Activated CD8-positive, alpha-beta T cell treated with anti-CD3 and anti-CD28 coated beads for 36 hours (primary cell): ENCODE data around the gene STH. TPM values are rescaled to one million over a fixed set of nuclear protein-coding genes. Genes with fewer than 3 reads are reported as not detected.

Experiments
- ATAC-seq: fragments of 200-7000 bp; cut with Tn5 transposase; one replicate; pipeline ENCODE4 v1.10.0; 2021; ENCODE audit warnings: mild to moderate bottlenecking, moderate library complexity
- CTCF ChIA-PET: fragments of 350-600 bp; sonication (Branson Sonifier 250); formaldehyde crosslinking; loops from one replicate; lab custom pipeline; 2021; ENCODE audit warnings: antibody characterized with exemption; lab: Charles Lee
- POLR2A ChIA-PET: fragments of 350-600 bp; sonication (Branson Sonifier 250); formaldehyde crosslinking; loops from one replicate; lab custom pipeline; 2021; ENCODE audit warnings: antibody characterized with exemption; lab: Charles Lee
- DNase-seq: peaks from one replicate; pipeline ENCODE4 v3.0.0-alpha.2; 2020
- H3K27ac Mint-ChIP-seq: one replicate; pipeline ENCODE4 v1.8.0; 2021; ENCODE audit warnings: mild to moderate bottlenecking, mixed read lengths
- H3K27me3 Mint-ChIP-seq: one replicate; pipeline ENCODE4 v1.8.0; 2021; ENCODE audit warnings: mixed read lengths
- H3K36me3 Mint-ChIP-seq: one replicate; pipeline ENCODE4 v1.8.0; 2021; ENCODE audit warnings: low read depth, mixed read lengths
- H3K4me1 Mint-ChIP-seq: one replicate; pipeline ENCODE4 v1.8.0; 2021; ENCODE audit warnings: low read depth, mixed read lengths
- H3K4me3 Mint-ChIP-seq: one replicate; pipeline ENCODE4 v1.8.0; 2021; ENCODE audit warnings: mild to moderate bottlenecking, moderate library complexity, mixed read lengths
- H3K9me3 Mint-ChIP-seq: one replicate; pipeline ENCODE4 v1.8.0; 2021; ENCODE audit warnings: mixed read lengths
- intact Hi-C: fragments of 100-400 bp; cut with micrococcal nuclease; formaldehyde crosslinking; loops from one replicate; pipeline ENCODE4 v1.10.0; 2022
- total RNA-seq, 2 experiments: library from RNA; stranded (reverse); gene quantifications; one replicate each; pipeline ENCODE4 v1.2.3, GENCODE V29; 2021
- TF ChIP-seq, protein P1 (sequence below): fragments of 200-600 bp; IDR thresholded peaks from one replicate; pipeline ENCODE4 v1.8.0; 2022; ENCODE audit warnings: antibody characterized with exemption, mild to moderate bottlenecking

Gene STH
- total RNA-seq, 2 experiments from 2014 or later: not detected

DNA sequence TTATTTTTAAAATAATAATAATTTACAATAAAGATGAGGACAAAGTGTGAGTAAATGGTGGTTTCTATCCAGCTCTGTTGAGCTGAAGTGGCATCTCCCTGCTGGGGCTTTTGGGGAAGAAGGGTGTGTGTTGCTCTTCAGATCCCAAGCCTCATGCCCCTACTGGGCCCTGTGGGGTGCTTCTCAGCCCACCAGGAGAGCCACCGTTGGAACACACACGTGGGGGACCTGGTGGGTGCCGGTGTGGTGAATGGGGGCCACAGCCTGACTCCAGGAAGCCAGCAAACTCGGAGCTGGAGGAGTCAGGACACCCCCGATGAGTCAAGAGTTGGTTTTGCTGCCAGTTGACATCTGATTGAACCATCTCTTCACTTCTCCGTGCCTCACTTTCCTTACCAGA, 37.8 kb upstream of the STH start:
- Mint-ChIP-seq H3K4me1 (no peaks in the 10 kb centered on the region), H3K9me3 (no peaks in the 10 kb centered on the region), H3K27ac (no peak overlapping the region), H3K4me3 (no peak overlapping the region), H3K36me3 (no peaks in the 10 kb centered on the region), H3K27me3 (peaks cover 6% of the 10 kb centered on the region)
- ChIA-PET POLR2A (interaction anchor here (0.6 kb wide), 1 partner anchor 110 kb away, joined by 3 read pairs; no protein-coding TSS in a partner anchor), CTCF (interaction anchor here (1.4 to 2.0 kb wide), 2 partner anchors 13 to 41 kb away, joined by 4 to 12 read pairs; no protein-coding TSS in a partner anchor)
- ATAC-seq (no peak), DNase-seq (no peak)
- intact Hi-C loops: no loop called here
- TF ChIP-seq, protein P1, sequence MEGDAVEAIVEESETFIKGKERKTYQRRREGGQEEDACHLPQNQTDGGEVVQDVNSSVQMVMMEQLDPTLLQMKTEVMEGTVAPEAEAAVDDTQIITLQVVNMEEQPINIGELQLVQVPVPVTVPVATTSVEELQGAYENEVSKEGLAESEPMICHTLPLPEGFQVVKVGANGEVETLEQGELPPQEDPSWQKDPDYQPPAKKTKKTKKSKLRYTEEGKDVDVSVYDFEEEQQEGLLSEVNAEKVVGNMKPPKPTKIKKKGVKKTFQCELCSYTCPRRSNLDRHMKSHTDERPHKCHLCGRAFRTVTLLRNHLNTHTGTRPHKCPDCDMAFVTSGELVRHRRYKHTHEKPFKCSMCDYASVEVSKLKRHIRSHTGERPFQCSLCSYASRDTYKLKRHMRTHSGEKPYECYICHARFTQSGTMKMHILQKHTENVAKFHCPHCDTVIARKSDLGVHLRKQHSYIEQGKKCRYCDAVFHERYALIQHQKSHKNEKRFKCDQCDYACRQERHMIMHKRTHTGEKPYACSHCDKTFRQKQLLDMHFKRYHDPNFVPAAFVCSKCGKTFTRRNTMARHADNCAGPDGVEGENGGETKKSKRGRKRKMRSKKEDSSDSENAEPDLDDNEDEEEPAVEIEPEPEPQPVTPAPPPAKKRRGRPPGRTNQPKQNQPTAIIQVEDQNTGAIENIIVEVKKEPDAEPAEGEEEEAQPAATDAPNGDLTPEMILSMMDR: no peak

DNA sequence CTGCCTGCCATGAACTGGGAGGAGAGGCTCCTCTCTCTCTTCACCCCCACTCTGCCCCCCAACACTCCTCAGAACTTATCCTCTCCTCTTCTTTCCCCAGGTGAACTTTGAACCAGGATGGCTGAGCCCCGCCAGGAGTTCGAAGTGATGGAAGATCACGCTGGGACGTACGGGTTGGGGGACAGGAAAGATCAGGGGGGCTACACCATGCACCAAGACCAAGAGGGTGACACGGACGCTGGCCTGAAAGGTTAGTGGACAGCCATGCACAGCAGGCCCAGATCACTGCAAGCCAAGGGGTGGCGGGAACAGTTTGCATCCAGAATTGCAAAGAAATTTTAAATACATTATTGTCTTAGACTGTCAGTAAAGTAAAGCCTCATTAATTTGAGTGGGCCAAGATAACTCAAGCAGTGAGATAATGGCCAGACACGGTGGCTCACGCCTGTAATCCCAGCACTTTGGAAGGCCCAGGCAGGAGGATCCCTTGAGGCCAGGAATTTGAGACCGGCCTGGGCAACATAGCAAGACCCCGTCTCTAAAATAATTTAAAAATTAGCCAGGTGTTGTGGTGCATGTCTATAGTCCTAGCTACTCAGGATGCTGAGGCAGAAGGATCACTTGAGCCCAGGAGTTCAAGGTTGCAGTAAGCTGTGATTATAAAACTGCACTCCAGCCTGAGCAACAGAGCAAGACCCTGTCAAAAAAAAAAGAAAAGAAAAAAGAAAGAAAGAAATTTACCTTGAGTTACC, 36.7 kb upstream of the STH start:
- ATAC-seq (no peak), DNase-seq (no peak)
- no peak overlapping the region for H3K27ac Mint-ChIP-seq
- POLR2A ChIA-PET: no interaction called here
- no peaks in the 10 kb centered on the region for H3K4me1 Mint-ChIP-seq
- H3K4me3 Mint-ChIP-seq: no peak overlapping the region
- intact Hi-C loops: no loop called here
- peaks cover 7% of the 10 kb centered on the region for H3K27me3 Mint-ChIP-seq
- TF ChIP-seq, protein P1: no peak
- CTCF ChIA-PET: no interaction called here
- no peaks in the 10 kb centered on the region for H3K36me3 Mint-ChIP-seq
- no peaks in the 10 kb centered on the region for H3K9me3 Mint-ChIP-seq

DNA sequence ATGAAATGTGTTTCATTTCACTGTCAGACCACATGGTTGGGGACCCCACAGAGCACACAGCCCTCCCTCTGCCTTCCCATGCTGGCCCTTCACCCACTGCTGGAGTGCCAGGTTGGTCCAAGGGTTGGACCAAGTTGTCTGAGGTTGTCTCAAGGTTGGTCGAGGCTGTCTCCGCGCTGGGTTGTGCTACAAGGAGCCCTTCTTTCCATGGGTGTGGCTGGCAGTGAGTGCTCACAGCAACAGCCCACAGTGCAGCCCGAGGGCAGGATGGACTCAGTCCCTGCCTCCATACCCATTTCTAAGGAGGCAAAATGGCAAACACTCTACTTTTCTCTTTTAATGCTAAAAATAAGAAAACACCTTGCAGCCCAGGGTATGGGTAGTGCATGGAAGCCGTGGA, 35.8 kb upstream of the STH start:
- no peak overlapping the region for H3K27ac Mint-ChIP-seq
- CTCF ChIA-PET: interaction anchor here (0.6 to 0.9 kb wide), 2 partner anchors 14 to 1126 kb away, joined by 3 to 4 read pairs; no protein-coding TSS in a partner anchor
- intact Hi-C loops: no loop called here
- no peaks in the 10 kb centered on the region for H3K9me3 Mint-ChIP-seq
- H3K27me3 Mint-ChIP-seq: peaks cover 11% of the 10 kb centered on the region
- no peaks in the 10 kb centered on the region for H3K36me3 Mint-ChIP-seq
- ATAC-seq: no peak
- POLR2A ChIA-PET: no interaction called here
- TF ChIP-seq, protein P1: no peak
- DNase-seq: no peak
- no peak overlapping the region for H3K4me3 Mint-ChIP-seq
- H3K4me1 Mint-ChIP-seq: no peaks in the 10 kb centered on the region

DNA sequence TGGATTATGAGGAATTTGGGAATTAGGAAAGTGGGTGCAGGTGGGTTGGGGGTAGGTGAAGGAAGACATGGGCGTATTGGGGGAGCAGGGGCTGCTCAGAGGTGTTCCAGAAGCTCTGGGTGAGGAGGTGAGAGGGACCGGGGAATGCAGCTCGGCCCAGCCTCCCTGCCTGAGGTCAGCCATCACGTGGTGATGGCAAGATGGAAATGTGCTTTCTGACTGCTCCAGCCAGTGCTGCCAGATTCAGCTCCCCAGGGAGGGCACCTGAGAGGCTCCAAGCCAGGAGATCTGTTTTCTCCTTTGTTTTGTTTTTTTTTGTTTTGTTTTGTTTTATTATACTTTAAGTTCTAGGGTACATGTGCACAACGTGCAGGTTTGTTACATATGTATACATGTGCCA, 35.2 kb upstream of the STH start:
- ATAC-seq: no peak

DNA sequence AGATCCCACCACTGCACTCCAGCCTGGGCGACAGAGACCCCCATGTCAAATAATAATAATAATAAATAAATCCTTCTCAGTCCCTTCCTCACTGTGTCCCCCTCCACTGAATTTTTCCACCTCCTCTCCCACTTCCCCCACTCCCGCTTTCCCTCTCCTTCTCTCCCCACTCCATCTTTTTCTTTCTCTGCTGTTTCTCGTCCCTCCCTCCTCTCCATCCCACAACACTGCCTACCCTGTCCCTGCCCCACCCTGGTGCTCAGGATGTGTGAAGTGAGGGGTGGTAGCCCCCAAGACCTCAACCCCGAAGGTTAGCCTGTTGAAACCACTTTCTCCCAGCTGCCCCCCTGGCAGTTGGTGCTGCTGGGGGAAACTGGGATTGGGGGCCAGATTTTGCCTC, 34.4 kb upstream of the STH start:
- Mint-ChIP-seq H3K9me3 (no peaks in the 10 kb centered on the region), H3K36me3 (no peaks in the 10 kb centered on the region), H3K27me3 (peaks cover 12% of the 10 kb centered on the region), H3K4me3 (no peak overlapping the region), H3K4me1 (no peaks in the 10 kb centered on the region), H3K27ac (no peak overlapping the region)
- CTCF ChIA-PET: no interaction called here
- DNase-seq (no peak), ATAC-seq (no peak)
- TF ChIP-seq, protein P1: no peak
- POLR2A ChIA-PET: no interaction called here
- intact Hi-C loops: no loop called here

More for the DNA sequence above, 35.2 kb upstream of the STH start:
- ChIA-PET CTCF (interaction anchor here (0.6 to 0.9 kb wide), 2 partner anchors 15 to 1126 kb away, joined by 3 to 4 read pairs; no protein-coding TSS in a partner anchor), POLR2A (no interaction called here)
- H3K27me3 Mint-ChIP-seq: peaks cover 11% of the 10 kb centered on the region
- no peaks in the 10 kb centered on the region for H3K4me1 Mint-ChIP-seq
- DNase-seq: no peak
- H3K36me3 Mint-ChIP-seq: no peaks in the 10 kb centered on the region
- no peak overlapping the region for H3K4me3 Mint-ChIP-seq
- H3K27ac Mint-ChIP-seq: no peak overlapping the region
- H3K9me3 Mint-ChIP-seq: no peaks in the 10 kb centered on the region
- intact Hi-C loops: no loop called here
- TF ChIP-seq, protein P1: no peak
